Measurements from ENCODE around the gene STRADB. TPM values are rescaled to one million over a fixed set of nuclear protein-coding genes. Genes with fewer than 3 reads are reported as not detected.

STRADB gene
- total RNA-seq, 1 experiment from 2014 or later: 24.3 TPM

GRCh38 chr2:201407265-201407664 is 44.3 kb upstream of the STRADB start:
- no TSS peak for BruUV-seq (replicated peaks)

GRCh38 chr2:201408931-201409330 is 42.6 kb upstream of the STRADB start:
- Histone ChIP-seq H3K27me3 (replicated peaks; ENCODE audit: insufficient read depth, low read depth, low read length, poor library complexity) (no peaks in the 10 kb centered on the region), H3K4me1 (ENCODE audit: insufficient read depth, low read length, poor library complexity, severe bottlenecking) (peaks cover 42% of the 10 kb centered on the region), H3K36me3 (ENCODE audit: insufficient read depth, low read length, poor library complexity, severe bottlenecking) (no peaks in the 10 kb centered on the region), H3K27ac (ENCODE audit: low read depth, low read length, poor library complexity, severe bottlenecking) (no peak overlapping the region), H3K4me3 (ENCODE audit: low read depth, low read length, poor library complexity, severe bottlenecking) (no peak overlapping the region), H3K9me3 (ENCODE audit: low read depth, low read length, poor library complexity, severe bottlenecking) (no peaks in the 10 kb centered on the region)
- BruUV-seq (replicated peaks): no TSS peak
- ChIA-PET CTCF (no interaction called here), POLR2A (ENCODE audit: low non-redundant PET) (no interaction called here)
- DNase-seq (ENCODE audit: low spot score): no peak
- intact Hi-C loops (cut with micrococcal nuclease; ENCODE audit: unreplicated experiment): no loop called here
- no peak for TF ChIP-seq EZH2 (IDR thresholded peaks at IDR 0.05; ENCODE audit: borderline replicate concordance, low read depth, low read length, poor library complexity, severe bottlenecking)
- TF ChIP-seq CTCF (conservative IDR thresholded peaks at IDR 0.05; ENCODE audit: low read depth, low read length): no peak

More at GRCh38 chr2:201407265-201407664, 44.3 kb upstream of the STRADB start:
- POLR2A ChIA-PET (ENCODE audit: low non-redundant PET): no interaction called here
- intact Hi-C loops (cut with micrococcal nuclease; ENCODE audit: unreplicated experiment): no loop called here
- CTCF ChIA-PET: no interaction called here
- peak overlapping the region; percentile 38 for H3K4me3 ChIP-seq (ENCODE audit: low read depth, low read length, poor library complexity, severe bottlenecking)
- TF ChIP-seq EZH2 (IDR thresholded peaks at IDR 0.05; ENCODE audit: borderline replicate concordance, low read depth, low read length, poor library complexity, severe bottlenecking): no peak
- TF ChIP-seq CTCF (conservative IDR thresholded peaks at IDR 0.05; ENCODE audit: low read depth, low read length): no peak
- H3K27ac ChIP-seq (ENCODE audit: low read depth, low read length, poor library complexity, severe bottlenecking): peak overlapping the region; percentile 85
- no peaks in the 10 kb centered on the region for H3K9me3 ChIP-seq (ENCODE audit: low read depth, low read length, poor library complexity, severe bottlenecking)
- no peaks in the 10 kb centered on the region for H3K36me3 ChIP-seq (ENCODE audit: insufficient read depth, low read length, poor library complexity, severe bottlenecking)
- no peak for DNase-seq (ENCODE audit: low spot score)
- no peaks in the 10 kb centered on the region for H3K27me3 ChIP-seq (replicated peaks; ENCODE audit: insufficient read depth, low read depth, low read length, poor library complexity)
- peaks cover 57% of the 10 kb centered on the region for H3K4me1 ChIP-seq (ENCODE audit: insufficient read depth, low read length, poor library complexity, severe bottlenecking)

GRCh38 chr2:201411421-201411820 is 40.1 kb upstream of the STRADB start:
- no peaks in the 10 kb centered on the region for H3K9me3 ChIP-seq (ENCODE audit: low read depth, low read length, poor library complexity, severe bottlenecking)
- POLR2A ChIA-PET (ENCODE audit: low non-redundant PET): no interaction called here
- no peak for DNase-seq (ENCODE audit: low spot score)
- peaks cover 26% of the 10 kb centered on the region for H3K4me1 ChIP-seq (ENCODE audit: insufficient read depth, low read length, poor library complexity, severe bottlenecking)
- no peak overlapping the region for H3K4me3 ChIP-seq (ENCODE audit: low read depth, low read length, poor library complexity, severe bottlenecking)
- no TSS peak for BruUV-seq (replicated peaks)
- no peaks in the 10 kb centered on the region for H3K36me3 ChIP-seq (ENCODE audit: insufficient read depth, low read length, poor library complexity, severe bottlenecking)
- CTCF ChIA-PET: no interaction called here
- no peaks in the 10 kb centered on the region for H3K27me3 ChIP-seq (replicated peaks; ENCODE audit: insufficient read depth, low read depth, low read length, poor library complexity)
- H3K27ac ChIP-seq (ENCODE audit: low read depth, low read length, poor library complexity, severe bottlenecking): no peak overlapping the region
- intact Hi-C loops (cut with micrococcal nuclease; ENCODE audit: unreplicated experiment): no loop called here
- TF ChIP-seq CTCF (conservative IDR thresholded peaks at IDR 0.05; ENCODE audit: low read depth, low read length): no peak
- no peak for TF ChIP-seq EZH2 (IDR thresholded peaks at IDR 0.05; ENCODE audit: borderline replicate concordance, low read depth, low read length, poor library complexity, severe bottlenecking)
